H9 (cell line): ENCODE measurements around the gene RNASE9. TPM values are rescaled to one million over a fixed set of nuclear protein-coding genes. Genes with fewer than 3 reads are reported as not detected.

ENCODE experiments used
- DNase-seq: peaks from one replicate; pipeline ENCODE4 v3.0.0-alpha.2; 2017
- H2AFZ ChIP-seq: one replicate; pipeline ENCODE4 v1.6.1; 2013; ENCODE audit warnings: mild to moderate bottlenecking, low read length, control low read depth, moderate library complexity
- H2AK5ac ChIP-seq: 2 replicates; pipeline ENCODE4 v1.6.1; 2013; ENCODE audit warnings: low read length, control low read depth, mixed read lengths; ENCODE audit not compliant: insufficient read length
- H2BK120ac ChIP-seq: one replicate; pipeline ENCODE4 v1.6.1; 2013; ENCODE audit warnings: low read depth, mild to moderate bottlenecking, low read length, control low read depth, inconsistent platforms; ENCODE audit not compliant: poor library complexity, severe bottlenecking
- H2BK12ac ChIP-seq: 2 replicates; pipeline ENCODE4 v1.6.1; 2013; ENCODE audit warnings: low read length, control low read depth, mixed read lengths, low read depth; ENCODE audit not compliant: insufficient read length
- H2BK15ac ChIP-seq: 2 replicates; pipeline ENCODE4 v1.6.1; 2013; ENCODE audit warnings: low read depth, low read length, control low read depth
- H2BK20ac ChIP-seq: one replicate; pipeline ENCODE4 v1.6.1; 2013; ENCODE audit warnings: low read depth, mild to moderate bottlenecking, low read length, control low read depth, inconsistent platforms; ENCODE audit not compliant: poor library complexity, severe bottlenecking
- H2BK5ac ChIP-seq: 2 replicates; pipeline ENCODE4 v1.6.1; 2013; ENCODE audit warnings: low read length, control low read depth, mixed read lengths; ENCODE audit not compliant: insufficient read length
- H3K14ac ChIP-seq: 2 replicates; pipeline ENCODE4 v1.6.1; 2013; ENCODE audit warnings: low read length, control low read depth; ENCODE audit not compliant: insufficient read depth
- H3K18ac ChIP-seq: 2 replicates; pipeline ENCODE4 v1.6.1; 2013; ENCODE audit warnings: low read depth, mild to moderate bottlenecking, mixed read lengths, low read length, control low read depth; ENCODE audit not compliant: insufficient read length
- H3K23ac ChIP-seq: 2 replicates; pipeline ENCODE4 v1.6.1; 2013; ENCODE audit warnings: low read length, control low read depth, mixed read lengths, low read depth; ENCODE audit not compliant: insufficient read length
- H3K23me2 ChIP-seq: 2 replicates; pipeline ENCODE4 v1.6.1; 2013; ENCODE audit warnings: low read depth, mild to moderate bottlenecking, mixed read lengths, low read length, control low read depth; ENCODE audit not compliant: insufficient read length, poor library complexity, severe bottlenecking
- H3K27ac ChIP-seq: 2 replicates; pipeline ENCODE4 v1.5.1; 2013; ENCODE audit warnings: low read length, control low read depth, mixed read lengths, low read depth; ENCODE audit not compliant: insufficient read length
- H3K27me3 ChIP-seq: 2 replicates; pipeline ENCODE4 v1.6.1; 2013; ENCODE audit warnings: low read length, control low read depth, inconsistent platforms; ENCODE audit not compliant: insufficient read depth
- H3K4ac ChIP-seq: 2 replicates; pipeline ENCODE4 v1.6.1; 2013; ENCODE audit warnings: low read depth, mild to moderate bottlenecking, control low read depth, inconsistent platforms, low read length, moderate library complexity
- H3K4me1 ChIP-seq: 2 replicates; pipeline ENCODE4 v1.6.1; 2013; ENCODE audit warnings: low read length, control low read depth, inconsistent platforms; ENCODE audit not compliant: insufficient read depth
- H3K4me2 ChIP-seq: 2 replicates; pipeline ENCODE4 v1.6.1; 2013; ENCODE audit warnings: low read length, control low read depth, mixed read lengths; ENCODE audit not compliant: insufficient read length, insufficient read depth
- H3K56ac ChIP-seq: 2 replicates; pipeline ENCODE4 v1.6.1; 2013; ENCODE audit warnings: low read depth, mild to moderate bottlenecking, mixed read lengths, low read length, control low read depth; ENCODE audit not compliant: insufficient read length
- H3K79me1 ChIP-seq: 2 replicates; pipeline ENCODE4 v1.6.1; 2013; ENCODE audit warnings: low read depth, mild to moderate bottlenecking, moderate library complexity, low read length, control low read depth, inconsistent platforms; ENCODE audit not compliant: insufficient read depth, poor library complexity, severe bottlenecking
- H3K79me2 ChIP-seq: 2 replicates; pipeline ENCODE4 v1.6.1; 2013; ENCODE audit warnings: low read length, control low read depth, inconsistent platforms; ENCODE audit not compliant: insufficient read depth
- H3K9ac ChIP-seq: 2 replicates; pipeline ENCODE4 v1.6.1; 2013; ENCODE audit warnings: low read length, control low read depth, mixed read lengths; ENCODE audit not compliant: insufficient read length; ENCODE audit errors: extremely low read depth
- H3K9me3 ChIP-seq: one replicate; pipeline ENCODE4 v1.6.1; 2013; ENCODE audit warnings: low read depth, low read length, inconsistent platforms; ENCODE audit not compliant: control insufficient read depth
- H3T11ph ChIP-seq: one replicate; pipeline ENCODE4 v1.6.1; 2013; ENCODE audit warnings: mild to moderate bottlenecking, low read length, control low read depth, inconsistent platforms
- H4K20me1 ChIP-seq: one replicate; pipeline ENCODE4 v1.6.1; 2013; ENCODE audit not compliant: control insufficient read depth, insufficient read length, insufficient read depth
- H4K5ac ChIP-seq: 2 replicates; pipeline ENCODE4 v1.6.1; 2013; ENCODE audit warnings: low read depth, mild to moderate bottlenecking, mixed read lengths, low read length, control low read depth; ENCODE audit not compliant: insufficient read length
- H4K8ac ChIP-seq: replicated peaks from 2 replicates; pipeline ENCODE4 v1.6.1; 2013; ENCODE audit warnings: low read length, control low read depth, mixed read lengths, low read depth; ENCODE audit not compliant: insufficient read length
- H4K91ac ChIP-seq: 2 replicates; pipeline ENCODE4 v1.6.1; 2013; ENCODE audit warnings: low read depth, mild to moderate bottlenecking, moderate library complexity, mixed read lengths, low read length, control low read depth; ENCODE audit not compliant: insufficient read length
- H3K27ac Mint-ChIP-seq, 3 experiments: 2 replicates in 2 of 3; 3 replicates in 1 of 3; pipeline ENCODE4 v1.8.0; 2020 to 2021; ENCODE audit warnings: mixed read lengths in 3 of 3, mild to moderate bottlenecking in 1 of 3, moderate library complexity in 1 of 3
- H3K27me3 Mint-ChIP-seq: 2 replicates; pipeline ENCODE4 v1.8.0; 2021; ENCODE audit warnings: low read depth, mild to moderate bottlenecking, moderate library complexity, mixed read lengths
- H3K36me3 Mint-ChIP-seq, 3 experiments: 2 replicates in 2 of 3; 3 replicates in 1 of 3; pipeline ENCODE4 v1.8.0; 2020 to 2021; ENCODE audit warnings: low read depth in 3 of 3, mixed read lengths in 3 of 3; ENCODE audit not compliant: insufficient read depth in 1 of 3
- H3K4me1 Mint-ChIP-seq, 2 experiments: 2 replicates each; pipeline ENCODE4 v1.8.0; 2020; ENCODE audit warnings: mixed read lengths in 2 of 2
- H3K4me3 Mint-ChIP-seq, 2 experiments: 2 replicates in 1 of 2; 3 replicates in 1 of 2; pipeline ENCODE4 v1.8.0; 2020 to 2021; ENCODE audit warnings: mild to moderate bottlenecking in 2 of 2, mixed read lengths in 2 of 2, moderate library complexity in 1 of 2
- H3K9me3 Mint-ChIP-seq, 2 experiments: 2 replicates in 1 of 2; 3 replicates in 1 of 2; pipeline ENCODE4 v1.8.0; 2020; ENCODE audit warnings: mild to moderate bottlenecking in 2 of 2, mixed read lengths in 2 of 2, moderate library complexity in 1 of 2
- CTCF ChIP-seq: fragments of 200-600 bp; sonication (generic); conservative IDR thresholded peaks from 3 replicates; pipeline ENCODE4 v1.8.0; 2021; ENCODE audit warnings: antibody characterized with exemption, mild to moderate bottlenecking
- WGBS: extraction: QIAGEN DNeasy Blood & Tissue Kit; methylation state at CpG from one replicate; pipeline ENCODE4 v1.1.7; 2013; ENCODE audit warnings: missing lambda C conversion rate, low lambda C conversion rate, mixed read lengths; ENCODE audit not compliant: insufficient read length; ENCODE audit errors: extremely low coverage; 5-methylcytosine and 5-hydroxymethylcytosine counted together
- total RNA-seq: library from RNA; stranded (reverse); gene quantifications from 2 replicates; pipeline ENCODE4 v1.2.1, GENCODE V29; 2021

Gene RNASE9
- total RNA-seq, 1 experiment from 2014 or later = not detected

GRCh38 chr14:20516921-20517320 is 43.9 kb downstream of the RNASE9 start:
- H3K27ac ChIP-seq = no peak overlapping the region
- Mint-ChIP-seq H3K27me3 (no peaks in the 10 kb centered on the region), H3K27ac (no peak overlapping the region; a peak in 1 of 7 replicates), H3K4me3 (no peak overlapping the region), H3K36me3 (no peaks in the 10 kb centered on the region), H3K9me3 (peaks cover 0 to 3% of the 10 kb centered on the region in 2 experiments; a peak in 2 of 5 replicates), H3K4me1 (peaks cover 8 to 10% of the 10 kb centered on the region in 2 experiments)
- TF ChIP-seq CTCF = no peak
- no peak overlapping the region for H3K18ac ChIP-seq
- H3K79me2 ChIP-seq = no peaks in the 10 kb centered on the region
- no peak overlapping the region for H2BK15ac ChIP-seq
- no peak overlapping the region for H3T11ph ChIP-seq
- H3K27me3 ChIP-seq = no peaks in the 10 kb centered on the region
- no peak overlapping the region for H3K14ac ChIP-seq
- H3K9me3 ChIP-seq = no peaks in the 10 kb centered on the region
- no peaks in the 10 kb centered on the region for H3K79me1 ChIP-seq
- no peak overlapping the region for H4K8ac ChIP-seq
- DNase-seq = no peak
- no peak overlapping the region for H4K91ac ChIP-seq
- H3K4me1 ChIP-seq = peaks cover 3% of the 10 kb centered on the region; the same call in 1 of the 2 replicates
- no peak overlapping the region for H3K9ac ChIP-seq
- no CpG with 5 or more reads among the region's 4 CpGs for WGBS
- H3K56ac ChIP-seq = no peak overlapping the region
- no peak overlapping the region for H2AK5ac ChIP-seq
- H3K23ac ChIP-seq = no peak overlapping the region
- H4K20me1 ChIP-seq = no peaks in the 10 kb centered on the region
- no peak overlapping the region for H2BK120ac ChIP-seq
- no peak overlapping the region for H2BK12ac ChIP-seq
- no peak overlapping the region for H2BK5ac ChIP-seq
- no peak overlapping the region for H3K4me2 ChIP-seq
- H3K4ac ChIP-seq = no peak overlapping the region
- H3K23me2 ChIP-seq = no peaks in the 10 kb centered on the region
- no peak overlapping the region for H2AFZ ChIP-seq
- no peak overlapping the region for H2BK20ac ChIP-seq
- no peak overlapping the region for H4K5ac ChIP-seq
